Activated T-cell treated with anti-CD3 and anti-CD28 coated beads for 48 hours (primary cell): ENCODE measurements around the gene ELAC2.
"Not testable (repeated sequence)": the region's sequence is repeated elsewhere in the genome, so short reads cannot be mapped to it uniquely, and the experiment has no call there.

Experiments used
- DNase-seq: peaks from one replicate; pipeline ENCODE4 v3.0.0-alpha.2; 2020; ENCODE audit warnings: low read depth

Gene ELAC2

DNA sequence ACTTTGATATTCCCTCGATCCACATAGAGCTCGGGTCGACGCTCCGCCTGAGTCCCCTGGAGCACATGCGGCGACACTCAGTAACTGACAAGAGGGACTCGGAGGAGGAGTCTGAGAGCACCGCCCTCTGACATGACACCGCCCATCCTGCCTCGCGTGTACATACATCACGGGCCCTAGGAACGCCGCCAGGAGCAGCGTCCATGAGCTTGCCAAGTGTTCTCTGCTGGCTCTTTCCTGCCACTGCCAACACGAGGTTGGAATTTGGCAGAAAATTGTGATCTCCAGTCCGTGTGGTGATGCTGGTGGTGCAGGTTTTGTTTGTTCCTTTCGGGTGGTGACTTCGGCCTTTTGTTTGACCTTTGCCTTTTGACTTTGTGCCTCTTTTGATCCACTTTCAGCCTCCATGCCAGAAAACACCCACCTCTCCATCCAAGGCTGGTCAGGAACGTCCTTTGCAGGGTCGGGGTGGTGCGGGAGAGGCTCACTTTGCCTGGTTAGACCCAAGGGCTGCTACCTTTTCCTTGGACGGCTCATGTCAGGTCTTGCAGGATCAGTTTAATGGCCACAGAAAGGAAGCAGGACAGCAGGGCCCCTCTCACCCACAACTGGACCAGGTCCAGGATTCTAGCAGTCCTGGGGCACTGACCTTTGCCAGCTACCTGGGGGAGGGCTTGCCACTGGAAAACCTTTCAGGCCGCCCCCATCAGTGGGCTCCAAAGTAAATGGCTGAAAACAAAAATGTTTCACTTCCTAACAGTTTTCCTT, 27.6 kb downstream of the ELAC2 start:
- no peak for DNase-seq

DNA sequence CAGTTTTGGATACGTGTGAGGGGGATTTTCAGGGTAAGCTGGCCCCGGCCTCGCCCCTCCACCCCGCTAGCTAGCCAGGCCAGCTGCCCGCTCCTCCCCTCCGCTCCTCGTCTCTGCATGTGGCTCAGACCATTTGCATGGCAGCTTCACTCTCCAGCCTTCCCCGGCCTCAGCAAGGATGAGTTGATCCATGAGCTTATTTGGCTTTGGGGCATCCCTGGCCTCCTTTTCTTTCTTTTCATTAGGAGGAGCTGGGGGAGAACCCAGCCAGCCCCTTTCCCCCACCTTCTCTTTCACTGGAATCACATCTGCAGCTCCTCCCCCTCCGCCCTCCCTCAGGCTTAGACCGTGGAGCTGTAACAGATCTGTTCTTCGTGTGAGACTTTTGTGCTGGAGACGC, 30.7 kb downstream of the ELAC2 start:
- DNase-seq, result no peak

DNA sequence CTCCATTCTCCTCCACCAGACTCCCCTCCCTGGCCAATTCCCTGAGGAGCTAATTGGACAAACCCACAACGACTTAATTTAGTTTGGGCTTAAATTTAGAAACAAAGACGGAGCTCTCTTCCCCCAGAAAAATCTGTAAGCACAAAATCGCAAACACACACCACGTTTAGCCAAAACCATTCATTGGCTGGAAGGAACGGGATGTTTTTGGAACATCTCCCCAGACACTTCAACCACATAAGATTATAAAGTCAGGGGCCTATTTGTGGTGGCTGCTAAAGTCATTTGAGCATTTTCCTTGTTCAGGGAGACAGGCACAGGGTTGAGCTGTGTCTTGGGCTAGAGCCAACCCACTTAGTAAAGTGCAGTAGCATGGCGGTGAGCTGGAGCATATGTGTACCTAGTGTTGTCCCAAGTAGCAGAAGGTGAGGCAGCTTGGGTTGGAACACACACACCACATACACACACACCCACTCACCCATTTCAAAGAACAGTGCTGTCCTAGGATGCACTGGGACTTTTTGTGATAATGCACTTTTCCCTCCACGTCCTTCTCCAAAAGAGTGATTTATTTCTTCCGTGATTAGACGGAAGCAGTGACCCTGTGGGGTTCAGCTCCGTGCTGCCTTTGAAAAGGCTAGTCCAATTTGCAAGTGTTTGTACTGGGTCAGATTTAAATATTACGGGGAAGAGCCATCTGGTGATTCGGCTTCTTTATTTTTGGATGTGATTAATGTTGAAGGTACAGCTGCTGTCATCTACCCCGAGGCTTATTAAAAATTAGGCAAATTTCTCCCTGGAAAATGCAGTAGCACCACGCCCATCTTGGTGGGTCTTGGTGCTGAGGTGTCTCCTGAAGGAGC, 32.2 kb downstream of the ELAC2 start:
- no peak for DNase-seq

DNA sequence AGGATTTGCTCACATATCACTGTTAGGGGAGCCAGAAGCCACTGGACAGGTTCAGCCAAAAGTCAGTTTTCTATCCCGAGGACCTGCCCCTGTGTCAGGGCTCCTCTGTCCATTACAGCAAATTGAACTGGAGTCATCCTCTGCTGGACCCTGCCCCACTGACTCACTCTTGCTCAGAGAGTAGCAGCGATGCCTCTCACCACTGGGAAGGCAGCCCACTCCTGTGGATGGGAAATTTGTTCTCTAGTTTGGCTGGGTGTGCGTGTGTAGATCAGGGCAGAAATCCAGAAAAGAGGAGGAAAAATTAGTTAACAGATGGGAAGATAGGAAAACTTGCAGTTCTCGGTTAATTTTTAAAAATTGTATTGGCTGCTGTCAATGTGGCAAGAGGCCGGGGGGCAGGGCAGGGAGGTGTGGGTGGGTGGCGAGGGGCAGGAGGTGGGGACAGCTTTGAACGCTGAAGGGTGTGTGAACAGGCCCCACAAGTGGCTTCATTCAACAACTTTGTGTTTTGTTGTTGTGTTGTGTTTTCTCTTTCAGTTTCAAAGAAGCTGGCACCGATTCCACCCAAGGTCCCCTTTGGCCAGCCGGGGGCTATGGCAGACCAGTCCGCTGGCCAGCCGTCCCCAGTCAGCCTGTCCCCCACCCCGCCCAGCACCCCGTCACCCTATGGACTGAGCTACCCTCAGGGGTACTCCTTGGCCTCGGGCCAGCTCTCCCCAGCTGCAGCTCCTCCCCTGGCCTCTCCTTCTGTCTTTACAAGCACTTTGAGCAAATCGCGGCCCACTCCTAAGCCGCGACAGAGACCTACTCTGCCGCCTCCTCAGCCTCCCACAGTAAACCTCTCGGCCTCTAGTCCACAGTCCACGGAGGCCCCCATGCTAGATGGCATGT, 33.6 kb downstream of the ELAC2 start:
- no peak for DNase-seq

DNA sequence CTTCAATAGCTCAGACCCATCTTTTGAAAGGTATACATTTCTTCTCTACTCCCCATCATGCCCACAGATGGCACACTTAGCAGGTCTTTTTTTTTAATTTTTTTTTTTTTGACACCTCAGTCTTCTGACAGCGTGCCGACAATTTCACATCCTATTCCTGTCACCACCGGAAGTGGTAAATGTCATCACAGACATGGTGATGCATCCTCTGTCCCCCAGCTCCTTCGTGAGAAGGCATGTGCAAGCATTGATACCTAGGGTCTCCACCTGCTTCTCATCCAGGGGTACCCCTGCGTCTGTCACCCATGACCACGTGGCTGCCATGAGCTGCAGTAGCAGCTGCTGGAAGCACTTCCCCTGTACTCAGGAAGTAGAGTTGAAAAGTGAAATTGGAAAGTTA, 35.6 kb downstream of the ELAC2 start:
- DNase-seq, result no peak

DNA sequence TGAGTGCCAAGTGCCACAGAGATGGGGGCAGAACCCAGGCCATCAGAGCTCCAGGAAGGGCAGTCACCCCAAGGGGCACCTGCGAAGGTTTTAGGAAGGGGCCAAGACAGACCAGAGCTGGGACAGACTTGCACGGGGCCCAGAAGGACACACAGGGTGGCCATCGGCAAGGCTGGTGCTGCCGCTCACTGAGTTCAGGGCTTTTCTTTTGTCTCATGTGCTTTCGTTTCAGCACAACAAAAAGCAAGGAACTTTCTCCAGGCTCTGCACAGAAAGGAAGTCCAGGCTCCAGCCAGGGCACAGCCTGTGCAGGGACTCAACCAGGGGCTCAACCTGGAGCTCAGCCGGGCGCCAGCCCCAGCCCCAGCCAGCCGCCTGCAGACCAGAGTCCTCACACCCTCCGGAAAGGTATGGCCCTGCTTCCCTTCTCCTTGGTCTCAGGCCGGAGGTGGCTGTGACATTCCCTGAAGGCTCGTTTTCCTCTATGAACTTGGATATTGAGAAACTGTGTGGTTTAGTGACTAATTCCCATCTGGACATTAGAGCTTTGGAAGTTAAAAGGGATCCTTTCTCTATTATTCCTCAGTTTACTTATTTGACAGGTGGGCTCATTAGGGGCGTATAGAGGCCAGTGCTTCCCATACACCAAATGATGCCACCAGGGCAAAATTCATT, 37.9 kb downstream of the ELAC2 start:
- DNase-seq, result no peak

DNA sequence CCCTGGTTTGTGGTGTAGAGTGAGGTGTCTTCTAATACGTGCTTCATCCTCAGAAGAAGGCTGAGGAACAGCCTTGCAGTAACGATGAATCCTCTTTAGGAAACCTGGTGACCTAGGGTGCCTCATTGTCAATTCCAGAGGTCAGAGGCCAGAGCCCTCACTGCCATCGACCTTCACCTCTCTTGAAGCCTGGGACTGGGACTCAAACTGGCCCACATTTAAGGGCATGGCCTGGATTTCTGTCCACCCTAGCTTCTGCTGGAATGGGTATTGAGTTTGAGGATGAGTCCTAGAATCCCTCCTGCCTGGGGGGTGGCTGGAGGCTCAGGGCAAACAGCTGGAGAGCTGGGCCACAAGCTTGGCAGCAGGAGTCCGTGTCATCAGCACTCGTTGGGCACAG, 38.6 kb downstream of the ELAC2 start:
- no peak for DNase-seq

DNA sequence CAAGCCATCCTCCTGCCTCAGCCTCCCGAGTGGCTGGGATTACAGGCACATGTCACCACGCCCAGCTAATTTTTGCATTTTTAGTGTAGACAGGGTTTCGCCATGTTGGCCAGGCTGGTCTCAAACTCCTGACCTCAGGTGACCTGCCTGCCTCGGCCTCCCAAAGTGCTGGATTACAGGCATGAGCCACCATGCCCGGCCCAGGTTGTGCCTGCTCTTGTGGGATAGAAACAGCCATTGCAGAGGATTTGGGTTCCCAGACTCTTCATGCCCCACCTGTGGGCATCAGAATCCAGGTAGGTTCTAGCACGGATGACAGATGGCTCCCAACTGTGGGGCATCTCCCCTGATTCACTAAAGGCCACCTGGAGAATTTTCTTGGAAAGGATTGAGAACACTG, 39.0 kb downstream of the ELAC2 start:
- not testable (repeated sequence) for DNase-seq

DNA sequence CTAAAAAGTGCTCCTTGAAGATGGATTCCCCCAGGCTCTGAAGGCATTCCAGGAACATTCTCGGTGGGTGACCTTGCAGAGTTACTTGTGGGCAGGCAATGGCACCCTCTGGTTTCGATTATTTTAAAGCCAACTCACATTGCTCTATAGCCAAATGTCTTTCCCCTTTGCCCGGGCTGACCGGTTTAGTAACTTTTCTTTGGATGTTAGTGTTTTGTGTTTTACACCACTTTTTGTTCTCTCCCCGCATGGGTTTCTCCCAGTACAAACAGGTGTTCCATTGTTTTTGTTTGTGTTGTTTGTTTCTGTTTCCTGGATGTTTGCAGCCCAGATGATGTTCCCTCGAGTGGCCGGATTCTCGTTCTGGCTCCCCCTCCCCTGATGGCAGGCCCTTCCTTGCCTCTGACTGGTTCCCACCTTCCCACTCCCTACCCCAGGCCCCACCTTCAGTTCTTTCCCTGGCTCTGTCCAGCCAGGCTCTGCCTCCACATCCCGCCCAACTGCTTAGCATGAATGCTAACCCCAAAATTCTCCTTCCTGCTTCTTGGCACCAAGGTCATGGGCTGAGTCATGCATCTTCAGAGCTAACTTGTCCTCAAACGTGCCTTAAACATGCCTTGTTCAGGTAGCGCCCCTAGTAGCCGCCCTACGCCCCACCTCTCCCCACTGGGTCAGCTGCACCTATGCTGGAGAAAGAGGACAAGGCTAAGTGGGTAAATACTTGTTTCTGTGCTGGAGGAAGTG, 40.6 kb downstream of the ELAC2 start:
- DNase-seq, result no peak

DNA sequence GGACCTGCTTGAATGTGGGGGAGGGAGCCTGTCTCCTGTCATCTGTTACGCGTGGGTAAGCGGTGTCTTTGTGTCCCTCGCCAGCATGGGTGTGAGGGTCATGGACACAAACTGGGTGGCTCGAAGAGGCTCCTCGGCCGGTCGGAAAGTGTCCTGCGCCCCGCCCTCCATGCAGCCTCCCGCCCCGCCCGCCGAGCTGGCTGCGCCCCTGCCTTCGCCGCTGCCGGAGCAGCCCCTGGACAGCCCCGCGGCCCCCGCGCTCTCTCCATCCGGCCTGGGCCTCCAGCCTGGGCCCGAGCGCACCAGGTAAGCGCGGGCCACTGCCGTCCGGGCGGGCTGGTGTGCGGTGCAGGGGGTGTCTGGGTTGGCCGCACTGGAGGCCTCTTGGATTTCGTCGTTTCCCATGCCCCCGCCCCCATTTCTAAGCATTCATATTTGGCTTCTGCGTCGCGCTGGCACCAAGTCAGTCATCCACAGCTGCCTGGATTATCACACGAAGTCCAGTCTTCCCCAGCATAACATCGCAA, 43.8 kb downstream of the ELAC2 start:
- no peak for DNase-seq

DNA sequence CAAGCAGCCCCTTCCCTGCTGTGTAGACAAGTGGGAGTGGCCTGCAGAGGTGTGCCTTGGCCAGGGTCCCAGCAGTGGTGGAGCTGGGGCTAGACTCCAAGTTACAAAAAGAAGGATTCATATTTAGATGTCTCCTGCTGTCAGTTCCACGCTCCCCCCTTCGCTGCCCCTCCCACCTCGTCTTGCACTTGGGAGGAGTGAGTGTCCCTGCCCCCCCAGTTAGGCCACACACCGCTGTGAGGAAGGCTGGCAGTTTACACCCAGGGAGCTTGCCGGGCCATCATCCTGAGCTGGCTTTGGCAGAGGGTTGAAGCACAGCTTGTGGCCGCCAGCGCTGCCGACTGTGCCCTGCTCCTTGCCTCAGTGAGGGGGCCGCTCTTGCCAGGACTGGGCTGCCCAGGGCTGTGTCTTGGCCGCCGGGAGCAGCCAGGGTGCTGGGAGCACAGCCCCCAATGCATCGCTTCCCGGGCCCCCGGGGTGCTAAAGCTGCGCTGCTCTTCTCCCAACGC, 44.3 kb downstream of the ELAC2 start:
- no peak for DNase-seq

DNA sequence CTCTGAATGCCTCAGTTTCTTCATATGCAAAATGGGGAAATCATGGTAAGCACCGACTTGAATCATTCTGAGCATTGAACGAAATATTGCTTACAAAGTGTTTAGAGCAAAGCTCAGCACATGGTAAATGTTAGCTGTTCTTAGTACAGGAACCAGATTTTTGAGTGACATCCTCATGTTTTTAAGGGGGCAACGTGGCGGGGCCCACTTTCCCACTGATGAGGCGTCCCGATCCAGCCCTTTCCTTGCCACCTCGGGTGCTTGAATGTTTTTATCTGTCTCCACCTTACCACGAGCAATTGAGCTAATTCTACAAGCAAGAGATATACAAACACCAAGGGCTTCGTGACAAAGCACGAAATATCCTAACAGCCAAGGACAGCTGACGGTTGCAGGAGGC, 49.9 kb downstream of the ELAC2 start:
- DNase-seq, result no peak

DNA sequence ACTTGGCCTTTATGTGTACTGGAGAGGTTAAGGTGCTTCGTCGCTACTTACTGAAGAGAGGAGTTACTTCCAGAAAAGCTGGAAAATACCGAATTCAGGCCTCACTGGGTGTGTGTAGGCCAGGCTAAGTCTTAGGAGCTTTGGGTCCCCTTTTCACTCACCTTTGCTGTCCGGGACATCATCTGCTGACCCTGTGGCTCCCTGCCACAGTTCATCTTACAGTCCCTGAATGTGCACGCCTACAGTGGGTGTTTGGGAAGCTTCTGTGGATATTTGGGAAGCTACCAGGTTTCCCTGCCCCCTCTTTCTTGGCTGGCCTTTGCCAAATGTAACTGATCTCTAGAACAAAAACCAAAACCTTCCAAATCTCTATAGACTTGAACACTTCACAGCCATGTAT, 51.4 kb downstream of the ELAC2 start:
- DNase-seq, result no peak

DNA sequence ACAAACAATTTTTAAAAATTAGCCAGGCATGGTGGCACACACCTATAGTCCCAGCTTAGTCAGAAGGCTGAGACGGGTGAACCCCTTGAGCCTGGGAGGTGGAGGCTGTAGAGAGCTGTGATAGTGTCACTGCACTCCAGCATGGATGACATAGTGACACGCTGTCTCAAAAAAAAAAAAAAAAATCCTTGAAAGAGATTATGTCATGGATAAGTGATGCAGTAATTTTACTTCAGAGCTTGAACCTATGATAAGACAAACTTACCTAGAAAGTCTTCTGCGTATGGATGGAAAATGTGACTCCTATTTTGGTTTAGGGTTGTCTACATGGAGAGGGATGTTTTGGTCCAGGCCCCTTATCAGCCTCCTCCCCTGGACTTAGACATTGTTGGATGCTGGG, 51.8 kb downstream of the ELAC2 start:
- no peak for DNase-seq

DNA sequence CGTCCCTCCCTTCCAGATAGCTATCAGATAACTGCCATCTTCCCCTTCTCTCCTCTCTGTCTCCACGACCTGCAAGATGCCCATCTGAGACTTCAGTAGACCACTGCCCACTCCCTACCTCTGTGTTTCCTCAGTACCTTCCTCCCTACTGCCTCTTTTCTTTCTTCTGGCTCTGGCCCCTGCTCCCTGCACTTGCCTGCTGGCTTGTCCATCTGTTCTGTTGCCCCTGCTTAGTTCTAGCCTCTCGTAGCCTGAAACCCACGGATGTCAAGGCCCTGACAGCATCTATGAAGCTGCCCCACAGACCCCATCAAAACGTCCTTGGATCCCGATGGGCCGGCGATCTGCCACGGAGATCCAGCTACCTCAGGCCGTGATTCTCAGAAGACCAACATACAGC, 53.0 kb downstream of the ELAC2 start:
- DNase-seq, result no peak

DNA sequence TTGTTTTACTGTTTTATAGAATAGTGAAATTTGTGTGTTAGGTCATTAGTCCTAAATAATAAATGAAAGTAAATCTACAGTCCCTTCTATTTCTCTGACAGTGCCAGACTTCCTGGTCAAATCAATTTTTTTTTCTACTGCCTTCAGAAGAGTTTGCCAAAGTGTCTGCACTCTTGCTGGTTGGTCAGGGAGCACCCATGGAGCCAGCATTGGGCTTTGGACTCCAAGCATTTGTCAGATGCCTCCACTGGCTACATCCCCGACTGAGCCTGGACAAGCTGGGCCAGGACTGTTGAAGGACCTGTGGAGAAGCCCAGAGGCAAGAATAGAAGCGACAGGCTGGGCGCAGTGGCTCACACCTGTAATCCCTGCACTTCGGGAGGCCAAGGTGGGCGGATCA, 53.7 kb downstream of the ELAC2 start:
- DNase-seq, result no peak

DNA sequence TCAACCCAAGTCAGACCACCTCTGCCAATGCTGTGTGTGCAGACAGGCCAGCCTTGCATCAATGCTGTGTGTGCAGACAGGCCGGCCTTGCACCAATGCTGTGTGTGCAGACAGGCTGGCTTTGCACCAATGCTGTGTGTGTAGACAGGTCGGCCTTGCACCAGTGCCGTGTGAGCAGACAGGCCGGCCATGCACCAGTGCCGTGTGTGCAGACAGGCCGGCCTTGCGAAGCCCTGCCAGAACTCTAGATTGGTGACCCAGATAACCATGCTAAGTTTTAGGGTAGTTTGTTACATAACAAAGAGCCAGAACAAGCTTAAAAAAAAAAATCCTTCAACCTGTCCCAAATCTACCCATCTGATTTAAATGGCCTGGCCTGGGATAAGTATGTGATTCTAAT, 54.3 kb downstream of the ELAC2 start:
- no peak for DNase-seq

DNA sequence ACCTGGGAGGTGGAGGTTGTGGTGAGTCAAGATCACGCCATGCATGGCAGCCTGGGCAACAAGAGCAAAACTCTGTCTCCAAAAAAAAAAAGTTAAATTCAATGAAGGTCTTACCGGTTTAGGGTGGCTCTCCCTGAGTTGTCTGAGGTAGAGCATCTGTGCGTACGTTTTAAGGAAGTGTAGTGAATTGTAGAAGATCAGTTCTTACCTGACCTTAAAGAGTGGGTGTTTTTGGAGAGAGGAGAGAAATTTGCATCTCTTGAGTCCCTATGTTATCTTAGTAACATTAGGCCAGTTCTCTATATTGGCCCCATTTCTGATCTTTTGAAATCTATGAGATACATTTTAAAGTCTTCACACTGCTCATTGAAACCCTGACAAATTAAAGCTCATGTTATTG, 56.2 kb downstream of the ELAC2 start:
- DNase-seq, result no peak

DNA sequence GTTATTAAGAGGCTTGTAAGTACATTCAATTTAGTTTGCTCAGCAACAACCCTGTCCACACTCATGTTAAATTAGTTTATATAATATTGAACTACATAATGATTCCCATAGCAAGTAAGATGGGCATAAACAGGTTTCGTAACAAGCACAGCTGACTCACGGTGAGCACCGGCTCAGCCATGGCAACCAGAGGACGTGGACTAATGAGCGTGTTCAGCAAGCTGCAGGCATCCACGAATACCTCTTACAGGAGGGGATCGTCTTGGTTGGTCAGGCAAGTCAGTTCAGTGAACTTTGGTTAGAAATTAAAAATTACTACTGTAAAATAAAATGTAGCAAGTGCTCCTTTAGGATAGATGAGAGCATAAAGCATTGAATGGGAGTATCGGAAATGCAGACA, 58.4 kb downstream of the ELAC2 start:
- DNase-seq, result no peak

DNA sequence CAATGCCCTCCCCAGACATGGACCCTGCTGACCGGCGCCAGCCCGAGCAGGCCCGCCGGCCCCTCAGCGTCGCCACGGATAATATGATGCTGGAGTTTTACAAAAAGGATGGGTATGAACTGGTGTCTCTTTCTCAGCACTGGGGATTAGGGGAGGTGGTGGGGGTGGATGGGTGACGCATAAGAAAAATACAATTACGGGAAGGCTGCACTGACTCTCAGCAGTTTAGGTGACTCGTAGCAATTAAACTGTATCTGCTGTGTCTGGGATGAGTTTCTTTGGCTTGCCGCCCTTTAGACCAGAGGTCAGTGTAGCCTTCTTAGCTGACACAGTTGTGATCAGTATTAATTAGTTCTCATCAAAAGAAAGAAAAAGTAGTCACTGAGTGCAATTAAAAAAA, 59.0 kb downstream of the ELAC2 start:
- DNase-seq, result no peak

DNA sequence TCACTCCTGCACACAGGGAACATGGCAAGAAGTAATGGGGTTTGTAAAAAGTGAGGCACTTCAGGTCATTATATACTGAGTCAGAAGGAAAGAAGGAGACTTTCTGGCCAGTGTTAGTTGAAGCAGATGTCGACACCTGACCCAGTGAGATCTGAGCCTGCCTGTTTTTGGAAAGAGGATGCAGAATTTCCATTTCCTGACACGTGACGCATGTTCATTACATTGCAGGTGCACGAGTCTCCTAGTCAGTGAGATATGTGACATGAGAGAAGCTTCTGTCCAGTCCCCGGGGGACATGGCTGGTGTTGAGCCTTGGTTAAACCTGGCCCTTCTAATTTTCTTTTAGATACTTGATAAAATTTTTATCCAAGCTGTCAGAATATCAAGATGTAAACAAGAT, 62.3 kb downstream of the ELAC2 start:
- DNase-seq, result no peak
